Measurements from ENCODE around the gene ALOX5AP.

Gene ALOX5AP

DNA sequence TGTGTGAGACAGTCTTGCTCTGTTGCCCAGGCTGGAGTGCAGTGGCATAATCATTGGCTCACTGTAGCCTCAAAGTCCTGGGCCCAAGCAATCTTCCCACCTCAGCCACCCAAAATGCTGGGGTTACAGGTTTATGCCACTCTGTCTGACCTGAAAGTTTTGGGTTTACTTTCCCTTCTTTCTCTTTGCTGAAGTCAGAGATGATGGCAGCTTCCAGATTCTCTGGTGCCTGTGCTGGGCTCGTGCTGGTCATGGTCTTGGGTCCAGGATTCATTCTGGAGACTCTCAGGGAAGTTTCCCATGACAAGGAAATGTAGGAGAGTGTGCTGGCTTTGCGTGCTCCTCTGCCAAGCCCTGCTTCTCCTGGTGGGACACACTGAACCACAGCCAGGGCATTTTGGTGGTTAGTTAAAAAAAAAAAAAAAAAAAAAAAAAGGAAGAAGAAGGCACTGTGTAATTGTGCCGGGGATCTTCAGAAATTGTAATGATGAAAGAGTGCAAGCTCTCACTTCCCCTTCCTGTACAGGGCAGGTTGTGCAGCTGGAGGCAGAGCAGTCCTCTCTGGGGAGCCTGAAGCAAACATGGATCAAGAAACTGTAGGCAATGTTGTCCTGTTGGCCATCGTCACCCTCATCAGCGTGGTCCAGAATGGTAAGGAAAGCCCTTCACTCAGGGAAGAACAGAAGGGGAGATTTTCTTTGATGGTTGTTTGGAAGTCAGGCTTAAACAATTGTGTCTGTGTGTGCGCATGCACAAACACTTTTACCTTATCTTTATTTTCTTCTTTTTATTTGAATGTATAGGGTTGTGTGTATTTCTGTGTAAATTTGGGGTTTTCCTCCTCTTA, at the start of gene ALOX5AP:
Gene ALOX5AP, plus strand, starts transcription at position 519 of the 847 bp plus-strand sequence. Its CDS starts 63 bp downstream, at position 582.
- DNase-seq, result peak; percentile 63

DNA sequence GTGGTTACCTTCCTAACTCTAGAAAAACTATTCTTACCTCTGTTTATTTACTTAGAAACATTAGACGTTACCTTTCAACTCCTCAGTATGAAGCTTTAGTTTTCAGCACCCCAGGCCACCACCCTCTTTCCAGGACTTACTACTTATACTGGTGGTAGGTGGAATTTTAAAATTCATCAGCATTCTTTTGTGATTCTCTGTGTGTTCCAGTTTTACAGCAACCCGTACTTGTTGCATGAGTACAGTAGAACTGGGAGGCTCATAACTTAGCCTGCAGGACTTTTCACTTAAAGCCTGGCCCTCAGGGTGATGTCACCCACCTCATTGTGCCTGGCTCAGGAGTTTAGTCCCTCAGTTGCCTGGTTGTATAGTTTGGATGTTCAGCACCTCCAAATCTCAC, 49.4 kb upstream of the ALOX5AP start:
- DNase-seq, result no peak

DNA sequence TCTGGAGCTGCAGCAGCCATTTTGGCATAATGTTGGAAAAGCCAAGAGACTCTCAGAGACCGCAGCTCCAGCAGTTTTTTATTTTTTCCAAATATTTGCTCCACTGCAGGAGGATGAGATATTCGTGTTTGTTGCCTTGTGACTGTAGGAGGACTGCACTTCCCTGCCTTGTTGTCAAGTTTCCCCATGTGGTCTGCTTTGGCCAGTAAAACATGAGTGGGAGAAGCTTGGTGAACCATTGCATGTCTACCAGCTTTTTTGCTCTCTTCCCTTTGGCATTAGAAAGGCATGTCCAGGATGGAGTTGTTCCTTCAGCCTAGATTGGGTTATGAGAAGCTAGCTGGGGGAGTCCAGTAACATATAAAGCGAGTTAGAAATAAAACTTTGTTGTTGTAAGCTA, 47.7 kb upstream of the ALOX5AP start:
- no peak for DNase-seq

- no peak for DNase-seq
Observed at GRCh38 chr13:30689752-30690151, 45.6 kb upstream of the ALOX5AP start.

- peak; percentile 37 for DNase-seq
Observed at GRCh38 chr13:30690282-30691188, 44.8 kb upstream of the ALOX5AP start.

GRCh38 chr13:30692113-30692512, 43.2 kb upstream of the ALOX5AP start:
- DNase-seq, result no peak

DNA sequence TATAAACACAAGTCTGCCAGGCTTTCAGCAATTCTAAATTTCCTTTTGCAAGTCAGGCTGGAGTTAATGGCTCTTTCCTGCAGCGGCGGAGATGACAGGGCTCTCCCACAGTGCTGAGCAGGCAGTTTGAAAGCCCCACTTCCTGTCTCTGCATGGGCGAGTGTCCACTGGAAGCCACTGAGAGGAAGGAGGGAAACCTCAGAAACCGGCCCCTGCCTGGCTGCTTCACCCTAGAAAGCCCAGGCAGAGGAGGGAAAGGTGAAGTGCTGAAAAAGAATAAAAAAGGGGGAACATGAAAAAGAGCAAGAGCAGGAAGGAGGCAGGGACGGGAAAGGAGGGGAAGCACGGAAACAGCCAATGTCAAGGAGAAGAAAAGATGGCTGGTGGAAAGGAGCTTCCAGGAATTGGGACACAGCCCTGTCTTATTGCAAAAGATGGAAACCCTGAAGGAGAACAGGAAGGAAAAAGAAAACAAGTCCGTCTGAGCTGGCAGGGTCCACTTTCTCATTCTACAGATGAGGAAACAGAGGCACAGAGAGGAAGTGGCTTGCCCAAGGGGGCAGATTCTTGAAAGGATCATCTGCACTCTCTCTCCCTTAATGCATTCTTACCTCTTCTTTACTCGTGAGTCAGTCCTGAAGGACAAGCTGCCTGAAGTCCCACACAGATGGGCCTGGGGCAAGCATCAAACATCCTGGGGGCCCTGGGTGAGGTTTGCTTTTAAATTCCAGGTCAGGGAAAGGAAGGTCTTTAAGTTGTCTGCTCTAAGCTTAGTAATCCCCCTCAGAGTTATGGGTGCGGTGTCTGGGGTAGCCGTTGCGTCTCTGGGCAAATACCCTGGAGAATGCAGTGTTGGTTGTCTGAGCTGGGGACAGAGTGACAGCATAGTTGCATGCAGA, 38.8 kb upstream of the ALOX5AP start:
- no peak for DNase-seq

GRCh38 chr13:30697177-30697953, 38.0 kb upstream of the ALOX5AP start:
- DNase-seq, result no peak

DNA sequence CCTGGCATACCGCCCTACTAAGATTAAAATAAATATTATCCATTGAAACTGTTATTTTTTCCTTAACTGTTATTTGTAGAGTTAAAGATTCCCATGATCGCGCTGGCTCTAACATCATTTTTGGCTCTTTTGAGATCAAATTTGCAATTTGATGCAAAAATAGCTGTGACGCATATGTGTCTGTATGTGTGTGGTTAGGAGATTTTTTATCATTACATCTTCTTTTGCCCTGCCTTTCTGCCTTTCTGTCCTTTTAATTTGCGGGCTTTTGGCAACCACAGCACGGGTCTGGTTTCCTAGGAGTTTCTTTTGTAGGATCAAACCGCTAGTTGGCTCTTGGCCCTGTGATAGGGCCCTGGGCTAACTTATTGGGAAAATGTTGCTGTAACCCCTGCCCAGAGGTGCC, 37.3 kb upstream of the ALOX5AP start:
- DNase-seq, result no peak

DNA sequence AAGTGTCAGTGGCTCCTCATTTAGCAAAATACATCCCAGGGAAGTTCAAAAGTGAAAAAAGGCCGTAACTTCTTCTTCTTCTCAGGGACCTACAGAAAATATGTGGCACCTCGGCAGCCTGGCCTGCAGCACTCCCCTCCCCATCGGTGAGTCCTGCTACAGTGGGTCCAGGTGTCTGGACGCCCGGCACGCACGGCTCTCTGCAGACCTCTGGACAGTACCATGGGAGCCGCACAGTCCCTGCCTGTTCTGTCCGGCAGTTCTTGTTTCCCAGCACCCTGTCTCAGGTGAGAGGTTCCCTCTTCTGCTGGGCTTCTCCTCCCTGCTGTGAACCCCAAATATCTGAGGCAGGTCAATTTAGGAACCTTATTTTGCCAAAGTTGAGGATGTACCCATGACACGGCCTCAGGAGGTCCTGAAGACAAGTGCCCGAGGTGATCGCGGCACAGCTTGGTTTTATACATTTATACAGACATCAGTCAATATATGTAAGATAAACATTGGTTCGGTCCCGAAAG, 36.8 kb upstream of the ALOX5AP start:
- DNase-seq, result no peak

- DNase-seq, result no peak
Observed at GRCh38 chr13:30700364-30700763, 35.0 kb upstream of the ALOX5AP start.

- no peak for DNase-seq
Observed at GRCh38 chr13:30702006-30702405, 33.3 kb upstream of the ALOX5AP start.

GRCh38 chr13:30704596-30704995, 30.7 kb upstream of the ALOX5AP start:
- DNase-seq, result no peak

DNA sequence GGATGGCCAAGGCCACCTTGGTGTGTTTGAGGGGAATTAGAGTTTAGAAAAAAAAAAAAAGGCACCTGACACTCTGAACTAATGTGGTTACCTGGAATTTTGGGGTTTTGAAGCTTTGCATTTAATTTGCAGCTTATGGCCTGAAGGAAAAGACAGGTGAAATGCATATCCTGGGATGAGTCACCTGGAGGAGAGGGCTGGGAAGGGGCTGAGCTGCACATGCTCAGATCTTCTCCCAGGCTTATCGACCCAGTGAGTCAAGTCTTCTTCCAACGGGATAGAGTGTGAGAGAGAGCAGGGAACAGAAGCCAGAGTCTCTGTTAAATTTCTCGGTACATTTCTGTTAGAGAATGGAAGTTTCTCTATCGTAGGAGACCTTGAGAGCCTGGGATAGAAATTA, 29.7 kb upstream of the ALOX5AP start:
- DNase-seq, result no peak

GRCh38 chr13:30708541-30708940, 26.8 kb upstream of the ALOX5AP start:
- DNase-seq, result no peak

DNA sequence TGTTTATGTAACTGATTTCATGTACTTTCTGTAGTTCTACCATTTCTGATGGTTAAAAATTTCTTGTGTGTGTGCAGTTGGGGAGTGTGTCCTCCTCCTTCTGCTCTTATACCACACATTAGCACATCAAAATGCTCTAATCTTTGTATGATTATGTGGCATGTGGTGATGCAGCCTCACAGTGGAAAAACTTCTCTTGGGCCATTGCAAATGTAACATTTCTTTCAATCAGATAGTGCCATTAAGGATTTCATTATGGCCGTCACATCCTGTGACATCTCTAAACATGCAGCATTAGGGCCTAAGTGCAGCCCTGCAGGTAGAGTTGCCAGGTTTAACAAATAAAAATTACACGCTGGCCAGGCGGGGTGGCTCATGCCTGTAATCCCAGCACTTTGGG, 24.9 kb upstream of the ALOX5AP start:
- DNase-seq, result no peak

- DNase-seq, result no peak
Observed at GRCh38 chr13:30711375-30711774, 24.0 kb upstream of the ALOX5AP start.

- DNase-seq, result no peak
Observed at GRCh38 chr13:30711837-30712236, 23.5 kb upstream of the ALOX5AP start.

GRCh38 chr13:30712536-30713532, 22.5 kb upstream of the ALOX5AP start:
- no peak for DNase-seq

GRCh38 chr13:30714629-30715371, 20.5 kb upstream of the ALOX5AP start:
- no peak for DNase-seq
